Cardiac fibroblast (primary cell): Measurements from ENCODE around the gene PAGR1.
"Not testable (repeated sequence)": the region's sequence is repeated elsewhere in the genome, so short reads cannot be mapped to it uniquely, and the experiment has no call there.

ENCODE experiments used
- DNase-seq, 2 donors: peaks; one replicate each; pipeline versions ENCODE4 v3.0.0 to v3.0.0-alpha.2; 2010; ENCODE audit warnings: low read depth in 2 of 2
- H3K4me3 ChIP-seq, 2 donors: replicated peaks in 1 of 2; 1 replicate in 1 of 2; 2 replicates in 1 of 2; pipeline ENCODE4 v1.5.1; 2011; ENCODE audit warnings: low read depth in 2 of 2, low read length in 2 of 2, mild to moderate bottlenecking in 2 of 2, moderate library complexity in 1 of 2
- CTCF ChIP-seq: IDR thresholded peaks from one replicate; pipeline ENCODE4 v1.5.1; 2011; ENCODE audit warnings: low read depth, mild to moderate bottlenecking, low read length, inconsistent platforms

PAGR1 gene

GRCh38 chr16:29815793-29816693 lies at the start of gene PAGR1:
Gene PAGR1 (plus strand): TSS chr16:29816152. CDS start chr16:29816526, 374 bp downstream.
- DNase-seq: peak; percentile 100
- TF ChIP-seq CTCF: peak; percentile 88
- peak within 1 kb of the TSS; percentile 68 to 82 for H3K4me3 ChIP-seq

- TF ChIP-seq CTCF: no peak
- no peak for DNase-seq
- H3K4me3 ChIP-seq: no peak overlapping the region
Observed at GRCh38 chr16:29766571-29766970, 49.4 kb upstream of the PAGR1 start.

DNA sequence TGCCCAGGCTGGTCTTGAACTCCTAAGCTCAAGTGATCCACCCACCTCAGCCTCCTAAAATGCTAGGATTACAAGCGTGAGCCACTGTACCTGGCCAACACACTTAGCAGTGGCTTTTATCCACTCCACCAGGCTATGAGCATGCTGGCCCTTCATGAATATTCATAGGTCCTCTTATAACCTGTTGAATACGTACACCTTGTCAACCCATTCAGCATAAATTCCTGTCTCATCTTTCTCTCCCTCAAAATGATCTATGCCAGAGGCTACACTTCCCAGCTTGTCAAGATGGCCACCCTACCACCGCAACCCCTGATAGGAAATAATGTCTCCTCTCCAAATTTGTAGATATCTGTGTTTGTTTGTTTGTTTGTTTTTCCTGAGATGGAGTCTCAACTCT lies 48.9 kb upstream of the PAGR1 start:
- TF ChIP-seq CTCF: no peak
- no peak overlapping the region for H3K4me3 ChIP-seq

DNA sequence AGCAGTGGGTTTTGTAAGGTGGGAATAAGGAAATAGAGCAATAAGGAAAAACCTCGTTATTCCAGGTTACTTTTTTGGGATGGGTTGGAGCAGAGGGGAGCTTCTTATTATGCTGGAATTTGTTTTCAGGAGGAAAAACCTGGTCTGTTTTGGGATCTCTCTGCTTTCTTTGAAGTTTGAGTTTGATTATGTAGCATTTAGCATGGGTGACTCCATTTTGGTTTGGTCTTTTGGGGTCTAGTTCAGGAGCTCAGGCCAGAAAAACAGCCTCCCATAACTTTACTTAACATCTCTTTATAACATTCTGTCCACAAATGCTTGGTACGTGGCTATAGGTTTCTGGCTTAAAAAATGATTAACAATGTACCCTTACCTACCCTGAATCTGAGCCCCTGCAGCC lies 46.4 kb upstream of the PAGR1 start:
- no peak for TF ChIP-seq CTCF

More for the DNA sequence above, 48.9 kb upstream of the PAGR1 start:
- no peak for DNase-seq

DNA sequence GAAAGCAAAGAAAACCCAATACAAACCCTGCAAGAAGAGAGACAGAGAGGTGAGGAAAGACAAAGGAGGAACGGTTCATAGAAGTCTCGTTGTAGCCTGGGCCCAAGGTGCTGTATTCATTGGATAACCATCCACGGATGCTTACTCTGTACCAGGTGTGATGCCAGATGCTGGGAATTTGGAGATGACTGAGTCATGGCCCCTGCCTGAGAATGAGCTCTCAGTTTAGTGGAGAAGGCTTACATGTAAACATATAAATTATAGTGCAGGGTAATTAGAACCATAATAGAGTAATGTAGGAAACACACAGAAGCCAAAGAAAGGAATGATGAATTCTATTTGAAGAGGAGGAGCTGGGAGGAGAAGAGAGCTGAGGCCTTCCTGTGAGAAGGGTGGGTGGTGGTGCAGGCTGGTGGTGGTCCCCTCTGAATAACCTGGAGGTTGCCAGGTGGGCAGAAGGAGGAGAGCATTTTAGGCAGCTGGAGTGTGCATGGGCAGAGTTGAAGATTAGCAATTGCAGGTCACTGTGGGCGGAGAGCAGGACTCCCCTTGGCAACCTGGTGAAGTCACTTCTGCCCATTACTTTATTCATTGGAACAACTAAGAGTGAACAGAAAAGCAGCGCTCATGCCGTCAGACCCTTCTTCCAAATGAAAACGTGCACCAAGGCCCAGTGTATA lies 45.6 kb upstream of the PAGR1 start:
- no peak overlapping the region for H3K4me3 ChIP-seq
- no peak for TF ChIP-seq CTCF
- DNase-seq: no peak

More for the DNA sequence above, 46.4 kb upstream of the PAGR1 start:
- no peak for DNase-seq
- no peak overlapping the region for H3K4me3 ChIP-seq

GRCh38 chr16:29772330-29772729 lies 43.6 kb upstream of the PAGR1 start:
- not testable (repeated sequence) for H3K4me3 ChIP-seq
- peak in 1 of 2 donors; percentile 10 for DNase-seq

GRCh38 chr16:29774730-29775129 lies 41.2 kb upstream of the PAGR1 start:
- TF ChIP-seq CTCF: no peak
- no peak overlapping the region for H3K4me3 ChIP-seq
- no peak for DNase-seq
